Activated CD8-positive, alpha-beta memory T cell treated with anti-CD3 and anti-CD28 coated beads, Interleukin-2, amount 10 ng/mL, durations not matched to agents 7 days and 5 days (primary cell): ENCODE data around the gene GPRASP3. TPM values are rescaled to one million over a fixed set of nuclear protein-coding genes. Genes with fewer than 3 reads are reported as not detected.
"Not testable (repeated sequence)": the region's sequence is repeated elsewhere in the genome, so short reads cannot be mapped to it uniquely, and the experiment has no call there.

Experiments
- ATAC-seq: fragments of 150-1000 bp; cut with Tn5 transposase; one replicate; pipeline ENCODE4 v1.10.0; 2021; ENCODE audit warnings: moderate library complexity
- CTCF ChIA-PET: fragments of 350-600 bp; sonication (Branson Sonifier 250); formaldehyde crosslinking; loops from one replicate; lab custom pipeline; 2021; ENCODE audit warnings: antibody characterized with exemption; lab: Charles Lee
- DNase-seq: peaks from one replicate; pipeline ENCODE4 v3.0.0-alpha.2; 2020
- H3K27ac Mint-ChIP-seq: one replicate; pipeline ENCODE4 v1.8.0; 2021; ENCODE audit warnings: mild to moderate bottlenecking, mixed read lengths
- H3K27me3 Mint-ChIP-seq: one replicate; pipeline ENCODE4 v1.8.0; 2021; ENCODE audit warnings: mixed read lengths
- H3K36me3 Mint-ChIP-seq: one replicate; pipeline ENCODE4 v1.8.0; 2021; ENCODE audit warnings: mild to moderate bottlenecking, mixed read lengths
- H3K4me1 Mint-ChIP-seq: one replicate; pipeline ENCODE4 v1.8.0; 2021; ENCODE audit warnings: mixed read lengths
- H3K4me3 Mint-ChIP-seq: one replicate; pipeline ENCODE4 v1.8.0; 2021; ENCODE audit warnings: mild to moderate bottlenecking, moderate library complexity, mixed read lengths
- H3K9me3 Mint-ChIP-seq: one replicate; pipeline ENCODE4 v1.8.0; 2022; ENCODE audit warnings: low read depth, mixed read lengths
- total RNA-seq, 2 experiments: library from RNA; stranded (reverse); gene quantifications; one replicate each; pipeline ENCODE4 v1.2.3, GENCODE V29; 2021

GPRASP3 gene, protein sequence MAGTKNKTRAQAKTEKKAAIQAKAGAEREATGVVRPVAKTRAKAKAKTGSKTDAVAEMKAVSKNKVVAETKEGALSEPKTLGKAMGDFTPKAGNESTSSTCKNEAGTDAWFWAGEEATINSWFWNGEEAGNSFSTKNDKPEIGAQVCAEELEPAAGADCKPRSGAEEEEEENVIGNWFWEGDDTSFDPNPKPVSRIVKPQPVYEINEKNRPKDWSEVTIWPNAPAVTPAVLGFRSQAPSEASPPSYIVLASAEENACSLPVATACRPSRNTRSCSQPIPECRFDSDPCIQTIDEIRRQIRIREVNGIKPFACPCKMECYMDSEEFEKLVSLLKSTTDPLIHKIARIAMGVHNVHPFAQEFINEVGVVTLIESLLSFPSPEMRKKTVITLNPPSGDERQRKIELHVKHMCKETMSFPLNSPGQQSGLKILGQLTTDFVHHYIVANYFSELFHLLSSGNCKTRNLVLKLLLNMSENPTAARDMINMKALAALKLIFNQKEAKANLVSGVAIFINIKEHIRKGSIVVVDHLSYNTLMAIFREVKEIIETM
- 1 to 10 TPM; 2.0 to 2.4 TPM for total RNA-seq

DNA sequence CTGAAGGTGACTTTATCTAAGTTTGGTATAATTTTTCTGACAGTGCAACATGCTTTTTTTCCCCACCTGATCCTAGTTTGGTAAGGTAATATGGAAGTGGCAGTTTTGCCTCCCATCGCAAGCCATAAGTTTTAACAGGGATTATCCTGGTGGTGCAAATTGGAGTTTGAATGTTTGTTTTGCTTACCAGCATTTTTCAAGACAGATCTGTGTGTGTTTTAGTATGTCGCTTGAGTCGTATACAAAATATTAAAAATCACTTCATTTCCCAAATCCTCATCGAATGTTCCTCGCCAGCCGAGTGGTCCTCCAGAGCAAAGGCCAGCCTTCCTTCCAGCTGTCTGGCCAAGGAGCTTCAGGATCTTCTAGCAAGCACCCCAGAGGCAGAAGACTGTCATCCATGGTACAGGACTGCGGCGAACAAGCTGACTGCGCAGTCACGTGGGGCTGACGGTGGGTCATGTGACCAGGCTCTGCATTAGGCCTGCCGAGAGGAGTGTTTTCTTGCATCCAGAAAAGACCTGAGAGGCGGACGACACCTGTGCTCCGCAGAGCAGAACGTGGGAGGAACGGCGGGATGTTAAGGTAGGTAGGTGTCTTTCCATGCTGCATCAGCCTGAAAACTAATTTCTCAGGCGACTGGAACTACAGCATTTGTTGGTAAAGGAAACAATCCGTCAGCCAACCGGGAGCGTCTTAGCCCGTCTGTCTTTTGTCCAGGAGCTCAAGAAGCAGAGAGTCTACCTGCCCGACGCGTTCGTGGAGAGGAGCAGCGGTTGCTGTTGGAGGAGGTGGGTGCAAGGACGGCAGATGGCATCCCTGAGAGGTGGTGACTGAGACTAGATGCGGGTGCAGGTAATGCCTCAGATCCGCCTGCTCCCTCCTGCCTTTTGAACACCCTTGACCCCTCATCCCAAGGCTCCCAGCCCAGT, at the start of gene GPRASP3:
Gene GPRASP3, plus strand, starts transcription at position 507 of the 932 bp plus-strand sequence. CDS start 28,253 bp downstream, outside the sequence.
- H3K4me3 Mint-ChIP-seq, result peak within 1 kb of the TSS; percentile 82
- peak; percentile 86 for DNase-seq
- ATAC-seq, result peak; percentile 100
- H3K27ac Mint-ChIP-seq, result peak within 1 kb of the TSS; percentile 78
- no peaks in the 10 kb centered on the region for H3K36me3 Mint-ChIP-seq
- H3K4me1 Mint-ChIP-seq, result peaks cover 11% of the 10 kb centered on the region
- H3K9me3 Mint-ChIP-seq, result no peaks in the 10 kb centered on the region
- H3K27me3 Mint-ChIP-seq, result no peaks in the 10 kb centered on the region
- CTCF ChIA-PET, result no interaction called here

DNA sequence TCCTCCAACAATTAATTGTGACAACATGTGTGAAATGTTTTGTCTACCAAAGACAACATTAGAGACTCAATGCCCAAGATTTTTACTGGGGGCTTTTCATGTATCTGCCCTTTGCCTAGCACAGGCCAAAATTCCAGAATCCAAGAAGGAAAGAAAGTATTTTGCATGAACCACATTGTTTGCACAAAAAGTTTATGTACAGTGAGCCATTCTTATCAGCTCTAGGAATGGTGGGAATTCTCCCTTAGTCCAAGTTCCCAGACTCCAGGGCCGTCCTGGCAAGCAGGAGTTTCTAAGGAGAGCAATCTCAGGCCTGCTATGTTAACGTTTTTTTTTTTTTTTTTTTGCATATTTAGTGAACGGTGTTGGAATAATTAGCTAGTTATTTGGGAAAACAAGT, 47.7 kb upstream of the GPRASP3 start:
- Mint-ChIP-seq H3K4me1 (no peaks in the 10 kb centered on the region), H3K9me3 (no peaks in the 10 kb centered on the region), H3K27me3 (no peaks in the 10 kb centered on the region), H3K27ac (no peak overlapping the region), H3K4me3 (no peak overlapping the region), H3K36me3 (peaks cover 4% of the 10 kb centered on the region)
- CTCF ChIA-PET, result interaction anchor here (0.7 kb wide), 1 partner anchor 777 kb away, joined by 3 read pairs; no protein-coding TSS in a partner anchor
- ATAC-seq, result no peak
- DNase-seq, result no peak

DNA sequence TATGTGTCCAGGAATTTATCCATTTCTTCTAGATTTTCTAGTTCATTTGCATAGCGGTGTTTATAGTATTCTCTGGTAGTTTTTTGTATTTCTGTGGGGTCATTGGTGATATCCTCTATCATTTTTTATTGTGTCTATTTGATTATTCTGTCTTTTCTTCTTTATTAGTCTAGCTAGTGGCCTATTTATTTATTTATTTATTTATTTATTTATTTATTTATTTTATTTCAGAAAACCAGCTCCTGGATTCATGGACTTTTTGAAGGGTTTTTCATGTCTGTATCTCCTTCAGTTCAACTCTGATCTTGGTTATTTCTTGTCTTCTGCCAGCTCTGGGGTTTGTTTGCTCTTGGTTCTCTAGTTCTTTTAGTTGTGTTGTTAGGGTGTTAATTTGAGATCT, 43.1 kb upstream of the GPRASP3 start:
- H3K27ac Mint-ChIP-seq, H3K36me3 Mint-ChIP-seq, H3K27me3 Mint-ChIP-seq, CTCF ChIA-PET, ATAC-seq, DNase-seq, H3K4me3 Mint-ChIP-seq, H3K4me1 Mint-ChIP-seq, H3K9me3 Mint-ChIP-seq: not testable (repeated sequence)

DNA sequence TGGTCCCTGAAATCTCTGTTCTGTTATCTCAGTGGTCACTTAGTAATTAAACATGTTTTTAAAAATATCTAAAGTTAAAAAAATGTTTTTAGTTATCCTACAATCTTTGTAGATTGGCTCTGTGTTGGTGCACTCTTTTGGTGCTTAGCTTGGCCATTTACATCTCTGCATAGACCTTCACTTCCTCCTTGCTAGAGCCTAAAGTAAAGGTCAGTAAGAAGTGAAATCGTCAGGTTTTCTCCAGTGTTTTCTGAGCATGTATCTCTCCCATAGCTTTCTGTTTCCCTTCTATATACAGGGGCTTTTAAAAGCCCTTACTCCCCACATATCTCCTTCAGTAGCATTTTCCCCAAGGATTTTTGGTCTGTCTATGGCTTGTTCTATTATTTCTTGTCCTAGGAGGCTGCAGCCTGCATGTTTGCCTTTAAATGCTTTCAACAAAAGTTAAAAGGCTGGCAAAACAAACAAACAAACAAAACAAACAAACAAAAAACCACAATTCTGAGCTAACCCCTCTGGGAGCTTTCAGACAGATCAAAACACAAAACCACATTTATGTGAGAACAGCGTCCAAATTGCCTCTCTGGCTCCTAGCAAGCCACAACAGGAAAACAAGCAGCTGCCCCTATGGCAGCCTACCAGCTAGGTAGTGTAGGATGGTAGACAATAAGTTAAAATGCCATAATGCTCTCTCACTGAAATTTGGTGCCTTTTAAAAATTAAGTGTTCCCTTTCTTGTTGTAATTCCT, 35.6 kb upstream of the GPRASP3 start:
- Mint-ChIP-seq H3K36me3 (peaks cover 4% of the 10 kb centered on the region), H3K27ac (no peak overlapping the region), H3K4me3 (no peak overlapping the region), H3K27me3 (no peaks in the 10 kb centered on the region), H3K4me1 (no peaks in the 10 kb centered on the region), H3K9me3 (peaks cover 4% of the 10 kb centered on the region)
- CTCF ChIA-PET, result no interaction called here
- no peak for ATAC-seq
- no peak for DNase-seq

DNA sequence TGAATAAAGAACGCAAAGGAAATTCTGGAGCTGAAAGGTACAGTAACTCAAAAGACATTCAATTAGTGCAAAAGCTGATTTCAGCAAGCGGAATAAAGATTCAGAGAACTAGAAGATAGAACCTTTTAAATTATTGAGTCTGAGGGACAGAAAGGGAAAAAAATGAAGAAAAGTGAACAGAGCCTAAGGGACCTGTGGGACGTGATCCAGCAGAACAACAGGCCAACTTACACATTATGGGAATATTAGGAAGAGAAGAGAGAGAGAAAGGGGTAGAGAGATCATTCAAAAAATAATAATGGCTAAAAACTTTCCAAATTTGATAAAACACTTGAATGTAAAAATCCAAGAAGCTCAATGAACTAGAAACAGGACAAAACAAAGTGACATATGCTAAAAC, 25.8 kb upstream of the GPRASP3 start:
- DNase-seq (no peak), ATAC-seq (no peak)
- no peaks in the 10 kb centered on the region for H3K4me1 Mint-ChIP-seq
- no peaks in the 10 kb centered on the region for H3K27me3 Mint-ChIP-seq
- H3K9me3 Mint-ChIP-seq, result peaks cover 3% of the 10 kb centered on the region
- no peak overlapping the region for H3K4me3 Mint-ChIP-seq
- no peaks in the 10 kb centered on the region for H3K36me3 Mint-ChIP-seq
- CTCF ChIA-PET, result no interaction called here
- no peak overlapping the region for H3K27ac Mint-ChIP-seq

DNA sequence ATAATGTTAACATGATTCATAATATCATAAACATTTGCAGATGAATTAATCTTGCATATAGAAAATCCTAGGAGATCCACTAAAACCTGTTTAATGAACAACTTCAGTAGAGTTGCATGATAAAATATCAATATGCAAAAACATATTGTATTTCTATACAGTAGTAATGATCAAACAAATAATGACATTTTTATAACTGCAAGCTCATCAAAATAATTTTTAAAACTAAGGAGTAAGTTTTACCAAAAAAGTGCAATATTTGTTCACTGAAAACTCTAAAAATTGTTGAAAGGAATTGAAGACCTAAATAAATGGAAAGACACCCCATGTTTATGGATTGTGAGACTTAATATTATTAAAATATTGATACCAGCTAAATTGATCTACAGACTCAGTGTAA, 24.2 kb upstream of the GPRASP3 start:
- Mint-ChIP-seq H3K9me3 (no peaks in the 10 kb centered on the region), H3K4me3 (no peak overlapping the region), H3K4me1 (no peaks in the 10 kb centered on the region), H3K27ac (no peak overlapping the region), H3K36me3 (no peaks in the 10 kb centered on the region), H3K27me3 (no peaks in the 10 kb centered on the region)
- ATAC-seq (no peak), DNase-seq (no peak)
- CTCF ChIA-PET, result no interaction called here

DNA sequence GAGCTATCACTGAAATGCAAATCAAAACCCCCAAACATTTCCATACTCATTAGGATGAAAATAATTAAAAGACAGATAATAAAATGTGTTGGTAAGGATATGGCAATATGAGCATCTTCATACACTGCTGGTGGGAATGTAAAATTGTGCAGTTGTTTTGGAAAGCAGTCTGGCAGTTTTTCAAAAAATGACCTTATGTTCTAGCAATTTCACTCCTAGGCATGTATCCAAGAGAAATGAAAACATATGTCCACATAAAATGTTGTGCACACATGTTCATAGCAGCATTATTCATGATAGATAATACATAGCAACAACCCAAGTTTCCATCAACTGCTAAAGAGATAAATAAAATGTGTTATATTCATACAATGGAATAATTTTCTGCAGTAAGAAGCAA, 23.0 kb upstream of the GPRASP3 start:
- no peak overlapping the region for H3K27ac Mint-ChIP-seq
- ATAC-seq, result no peak
- CTCF ChIA-PET, result no interaction called here

DNA sequence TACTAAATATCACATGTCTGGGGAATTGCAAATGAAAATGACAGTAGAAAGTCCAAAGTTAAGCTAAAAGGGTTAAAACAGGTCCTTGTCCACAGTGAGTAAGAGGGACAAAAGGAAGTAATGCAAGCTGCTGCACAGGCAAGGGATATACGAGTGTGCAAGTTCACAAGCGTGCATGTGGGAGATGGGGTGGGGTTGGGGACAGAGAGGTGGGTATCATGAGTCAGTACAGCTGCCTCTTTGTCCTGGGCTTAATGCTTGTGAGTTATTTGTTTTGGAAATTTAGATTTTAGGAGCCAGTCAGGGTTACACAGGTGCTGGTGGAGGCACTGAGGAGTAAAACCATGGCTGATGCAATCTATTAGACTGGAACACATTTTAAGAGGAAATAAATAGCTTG, 11.6 kb upstream of the GPRASP3 start:
- DNase-seq, result no peak
- CTCF ChIA-PET, result no interaction called here
- peaks cover 6% of the 10 kb centered on the region for H3K4me1 Mint-ChIP-seq
- H3K27me3 Mint-ChIP-seq, result peaks cover 30% of the 10 kb centered on the region
- H3K27ac Mint-ChIP-seq, result no peak overlapping the region
- no peaks in the 10 kb centered on the region for H3K9me3 Mint-ChIP-seq
- no peak overlapping the region for H3K4me3 Mint-ChIP-seq
- H3K36me3 Mint-ChIP-seq, result no peaks in the 10 kb centered on the region
- ATAC-seq, result no peak

More for the DNA sequence above, 23.0 kb upstream of the GPRASP3 start:
- no peaks in the 10 kb centered on the region for H3K27me3 Mint-ChIP-seq
- no peak overlapping the region for H3K4me3 Mint-ChIP-seq
- no peaks in the 10 kb centered on the region for H3K36me3 Mint-ChIP-seq
- H3K9me3 Mint-ChIP-seq, result no peaks in the 10 kb centered on the region
- no peak for DNase-seq
- no peaks in the 10 kb centered on the region for H3K4me1 Mint-ChIP-seq

DNA sequence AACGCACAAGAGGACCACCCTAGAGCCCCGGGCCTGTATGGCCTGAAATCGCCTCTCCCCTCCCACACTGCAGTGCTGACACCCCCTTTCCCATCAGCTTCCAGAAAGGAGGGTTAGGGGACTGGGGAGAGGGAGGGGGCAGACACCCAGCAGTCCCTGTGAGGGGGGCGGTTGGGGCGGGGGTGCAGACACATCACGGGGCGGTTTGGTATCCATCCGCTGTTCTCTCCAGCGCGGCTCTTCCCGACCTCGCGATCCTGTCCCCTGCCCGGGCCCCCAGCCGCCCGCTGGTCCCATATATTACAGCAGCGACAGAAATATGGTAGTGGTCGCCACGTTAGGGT, 8.7 kb upstream of the GPRASP3 start:
- Mint-ChIP-seq H3K4me1 (peaks cover 6% of the 10 kb centered on the region), H3K9me3 (no peaks in the 10 kb centered on the region), H3K4me3 (no peak overlapping the region), H3K36me3 (no peaks in the 10 kb centered on the region), H3K27me3 (peaks cover 24% of the 10 kb centered on the region), H3K27ac (no peak overlapping the region)
- CTCF ChIA-PET, result no interaction called here
- DNase-seq, result no peak
- no peak for ATAC-seq

DNA sequence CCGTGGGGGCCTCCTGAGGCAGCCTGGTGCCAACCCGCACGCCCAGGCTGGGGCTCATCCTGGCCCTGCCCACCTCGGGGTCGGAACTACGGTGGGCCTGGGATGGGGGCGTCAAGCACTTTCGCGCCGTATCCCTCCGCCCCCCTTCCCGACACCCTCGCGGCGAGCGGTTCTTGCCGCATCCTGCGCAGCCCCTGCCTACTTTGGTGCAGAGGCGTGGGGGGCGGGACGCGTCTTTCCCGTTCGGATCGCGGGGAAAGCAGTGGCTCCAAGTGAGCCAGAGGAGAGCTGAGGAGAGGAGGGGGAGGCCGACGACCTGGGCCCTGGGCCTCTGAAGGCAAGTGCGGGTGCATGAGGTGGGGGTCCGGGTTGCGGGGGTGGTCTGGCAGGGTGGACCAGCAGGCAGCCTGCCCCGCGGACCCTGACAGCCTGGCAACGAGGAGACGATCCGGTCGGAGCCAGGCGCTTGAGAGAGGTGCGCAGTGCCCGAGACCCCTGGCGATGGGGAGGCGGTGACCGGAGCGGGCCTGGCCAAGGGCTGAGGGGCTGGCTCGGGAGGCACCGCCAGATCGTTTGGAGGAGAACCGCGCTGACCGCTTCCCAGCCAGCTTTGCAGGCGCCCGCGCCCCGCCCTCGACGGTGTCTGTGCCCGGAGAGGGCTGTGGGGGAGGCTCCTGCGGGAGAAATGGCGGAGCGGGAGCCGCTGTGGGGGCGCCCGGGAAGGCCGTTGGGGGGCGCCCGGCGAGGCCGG, 8.2 kb upstream of the GPRASP3 start, which contains the start of gene GPRASP2:
Gene GPRASP2, plus strand, starts transcription at position 233 of the 751 bp plus-strand sequence. CDS start 2,422 bp downstream, outside the sequence.
- Mint-ChIP-seq H3K27me3 (peaks cover 20% of the 10 kb centered on the region), H3K4me3 (peak within 1 kb of the TSS; percentile 64), H3K4me1 (peaks cover 6% of the 10 kb centered on the region), H3K27ac (no peak within 1 kb of the TSS), H3K9me3 (no peaks in the 10 kb centered on the region), H3K36me3 (no peaks in the 10 kb centered on the region)
- ATAC-seq, result peak; percentile 55
- CTCF ChIA-PET, result no interaction called here
- no peak for DNase-seq

DNA sequence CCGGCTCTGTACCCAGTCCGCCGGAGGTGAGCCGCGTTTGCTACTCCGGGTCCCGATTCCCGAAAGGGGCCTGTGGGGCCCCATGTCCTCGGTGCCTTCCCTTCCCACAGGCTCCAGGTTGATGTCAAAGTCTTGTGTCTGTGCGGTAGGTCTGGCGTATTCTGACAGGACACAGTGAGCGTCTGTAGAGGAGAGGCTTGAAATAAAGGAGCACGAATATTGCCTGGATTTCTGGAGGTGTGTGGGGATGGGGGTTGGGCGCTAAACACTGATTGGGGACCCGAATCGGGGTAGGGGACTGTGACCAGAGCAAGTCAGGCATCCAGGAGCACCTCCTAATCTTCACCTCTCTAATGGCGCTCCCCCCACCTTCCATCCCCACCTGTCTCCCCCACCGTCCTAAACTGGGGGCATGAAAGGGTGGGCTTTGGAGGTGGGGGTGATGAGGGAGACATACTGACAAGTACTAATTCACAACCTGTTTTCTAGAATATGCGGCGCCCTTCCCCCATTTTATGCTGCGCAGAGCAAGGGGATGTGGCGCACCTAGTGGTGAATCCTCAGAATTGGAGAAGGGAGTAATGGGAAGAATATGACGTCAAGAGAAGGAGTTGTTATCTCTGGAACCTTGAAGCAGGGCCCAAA, 7.4 kb upstream of the GPRASP3 start:
- CTCF ChIA-PET, result no interaction called here
- no peak for ATAC-seq
- Mint-ChIP-seq H3K9me3 (no peaks in the 10 kb centered on the region), H3K36me3 (no peaks in the 10 kb centered on the region), H3K4me1 (peaks cover 6% of the 10 kb centered on the region), H3K4me3 (peak overlapping the region; percentile 49), H3K27ac (no peak overlapping the region), H3K27me3 (peaks cover 19% of the 10 kb centered on the region)
- no peak for DNase-seq

DNA sequence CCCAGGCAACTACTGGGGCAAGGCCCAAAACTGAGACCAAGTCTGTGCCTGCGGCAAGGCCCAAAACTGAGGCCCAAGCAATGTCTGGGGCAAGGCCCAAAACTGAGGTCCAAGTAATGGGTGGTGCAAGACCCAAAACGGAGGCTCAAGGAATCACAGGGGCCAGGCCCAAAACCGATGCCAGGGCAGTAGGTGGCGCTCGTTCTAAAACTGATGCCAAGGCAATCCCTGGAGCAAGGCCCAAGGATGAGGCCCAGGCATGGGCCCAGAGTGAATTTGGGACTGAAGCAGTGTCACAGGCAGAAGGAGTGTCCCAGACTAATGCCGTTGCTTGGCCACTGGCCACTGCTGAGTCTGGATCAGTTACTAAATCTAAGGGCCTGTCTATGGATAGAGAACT, 5.5 kb upstream of the GPRASP3 start:
- ATAC-seq (no peak), DNase-seq (no peak)
- Mint-ChIP-seq H3K4me1 (peaks cover 6% of the 10 kb centered on the region), H3K4me3 (no peak overlapping the region), H3K36me3 (no peaks in the 10 kb centered on the region), H3K27ac (no peak overlapping the region), H3K27me3 (peaks cover 14% of the 10 kb centered on the region), H3K9me3 (no peaks in the 10 kb centered on the region)
- CTCF ChIA-PET, result no interaction called here
